SK-N-MC (cell line): ENCODE data around the gene BICDL2.

ENCODE experiments used
- EZH2 ChIP-seq: fragments of 200-600 bp; sonication (generic); IDR thresholded peaks from one replicate; pipeline ENCODE4 v1.6.1; 2017; ENCODE audit warnings: antibody characterized with exemption
- FOXP2 ChIP-seq: optimal IDR thresholded peaks from 2 replicates; pipeline ENCODE3; 2011; ENCODE audit warnings: mild to moderate bottlenecking, moderate library complexity; ENCODE audit not compliant: insufficient read depth; ENCODE audit errors: extremely low read length, control extremely low read depth
- POLR2AphosphoS5 ChIP-seq: IDR thresholded peaks from 2 replicates; pipeline ENCODE4 v1.6.1; 2012; ENCODE audit warnings: mild to moderate bottlenecking, low read depth, low read length, borderline replicate concordance

- TF ChIP-seq POLR2AphosphoS5 (peak; percentile 93), EZH2 (no peak), FOXP2 (peak; percentile 79)
Measured at GRCh38 chr16:3023669-3024478, 12.9 kb downstream of the BICDL2 start, which contains the start of the genes HCFC1R1 and THOC6.
